Coronary artery (tissue), 2 donors: ENCODE data around the gene GRN.
"Not testable (repeated sequence)": the region's sequence is repeated elsewhere in the genome, so short reads cannot be mapped to it uniquely, and the experiment has no call there.

Source experiments
- DNase-seq: peaks from one replicate; pipeline ENCODE4 v3.0.0-alpha.2; 2017; ENCODE audit warnings: low spot score
- H3K27ac ChIP-seq, 2 donors: fragments of 200-600 bp; sonication (generic); one replicate each; pipeline ENCODE4 v1.5.1; 2016 to 2019
- H3K4me3 ChIP-seq: fragments of 200-600 bp; sonication (generic); 2 replicates; pipeline ENCODE4 v1.5.1; 2016; ENCODE audit warnings: mild to moderate bottlenecking, moderate library complexity
- TF ChIP-seq, protein P1 (sequence below): fragments of 200-600 bp; sonication (generic); IDR thresholded peaks from one replicate; pipeline ENCODE4 v1.5.1; 2019; ENCODE audit warnings: antibody characterized with exemption

GRN gene

DNA sequence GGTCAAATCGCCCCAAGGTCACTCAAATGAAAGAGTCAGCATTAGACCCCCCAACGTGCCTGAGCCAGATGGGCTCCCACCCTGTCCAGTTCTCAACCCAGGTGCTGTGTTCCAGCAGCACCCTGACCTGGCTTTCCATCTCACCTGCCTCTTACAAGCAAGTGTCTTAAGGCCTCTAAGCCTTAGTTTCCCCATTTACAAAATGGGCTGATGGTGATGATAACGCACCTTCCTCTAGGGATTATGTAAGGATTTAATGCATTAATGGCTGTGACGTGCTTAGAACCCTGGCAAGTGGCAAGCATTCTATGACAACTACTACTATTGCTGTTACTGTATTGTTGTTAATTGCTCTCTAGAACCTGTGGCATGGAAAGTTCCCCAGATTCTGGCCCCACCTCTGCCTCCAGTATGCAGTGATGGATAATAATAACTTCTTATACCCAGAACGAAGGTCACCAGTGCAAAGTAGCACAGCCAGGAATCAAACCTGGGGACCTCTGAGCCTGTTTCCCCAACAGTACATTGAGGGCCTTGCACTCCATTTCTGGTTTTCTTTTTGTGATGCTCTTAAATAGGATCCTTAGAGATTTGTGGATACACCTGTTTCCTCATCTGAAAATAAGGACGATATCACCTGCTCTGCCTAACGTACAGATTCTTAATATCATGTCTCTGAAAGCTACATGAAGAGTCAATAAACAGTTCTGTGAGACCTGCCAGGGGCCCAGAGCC lies 17.2 kb upstream of the GRN start:
- no peak overlapping the region for H3K27ac ChIP-seq
- H3K4me3 ChIP-seq, result no peak overlapping the region
- TF ChIP-seq, protein P1, sequence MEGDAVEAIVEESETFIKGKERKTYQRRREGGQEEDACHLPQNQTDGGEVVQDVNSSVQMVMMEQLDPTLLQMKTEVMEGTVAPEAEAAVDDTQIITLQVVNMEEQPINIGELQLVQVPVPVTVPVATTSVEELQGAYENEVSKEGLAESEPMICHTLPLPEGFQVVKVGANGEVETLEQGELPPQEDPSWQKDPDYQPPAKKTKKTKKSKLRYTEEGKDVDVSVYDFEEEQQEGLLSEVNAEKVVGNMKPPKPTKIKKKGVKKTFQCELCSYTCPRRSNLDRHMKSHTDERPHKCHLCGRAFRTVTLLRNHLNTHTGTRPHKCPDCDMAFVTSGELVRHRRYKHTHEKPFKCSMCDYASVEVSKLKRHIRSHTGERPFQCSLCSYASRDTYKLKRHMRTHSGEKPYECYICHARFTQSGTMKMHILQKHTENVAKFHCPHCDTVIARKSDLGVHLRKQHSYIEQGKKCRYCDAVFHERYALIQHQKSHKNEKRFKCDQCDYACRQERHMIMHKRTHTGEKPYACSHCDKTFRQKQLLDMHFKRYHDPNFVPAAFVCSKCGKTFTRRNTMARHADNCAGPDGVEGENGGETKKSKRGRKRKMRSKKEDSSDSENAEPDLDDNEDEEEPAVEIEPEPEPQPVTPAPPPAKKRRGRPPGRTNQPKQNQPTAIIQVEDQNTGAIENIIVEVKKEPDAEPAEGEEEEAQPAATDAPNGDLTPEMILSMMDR, result no peak
- DNase-seq, result no peak

DNA sequence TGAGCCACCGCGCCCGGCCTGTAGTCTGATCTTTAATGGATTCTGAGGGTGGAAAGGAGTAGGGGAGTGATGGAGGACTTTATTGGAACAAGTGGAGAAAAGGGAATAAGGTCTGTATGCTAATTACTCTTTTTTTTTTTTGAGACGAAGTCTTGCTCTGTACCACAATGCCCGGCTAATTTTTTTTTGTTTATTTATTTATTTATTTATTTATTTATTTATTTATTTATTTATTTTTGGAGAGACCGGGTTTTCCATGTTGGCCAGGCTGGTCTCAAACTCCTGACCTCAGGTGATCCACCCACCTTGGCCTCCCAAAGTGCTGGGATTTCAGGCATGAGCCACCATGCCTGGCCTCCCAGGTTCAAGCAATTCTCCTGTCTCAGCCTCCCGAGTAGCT lies 15.6 kb upstream of the GRN start:
- not testable (repeated sequence) for DNase-seq, H3K4me3 ChIP-seq, H3K27ac ChIP-seq

DNA sequence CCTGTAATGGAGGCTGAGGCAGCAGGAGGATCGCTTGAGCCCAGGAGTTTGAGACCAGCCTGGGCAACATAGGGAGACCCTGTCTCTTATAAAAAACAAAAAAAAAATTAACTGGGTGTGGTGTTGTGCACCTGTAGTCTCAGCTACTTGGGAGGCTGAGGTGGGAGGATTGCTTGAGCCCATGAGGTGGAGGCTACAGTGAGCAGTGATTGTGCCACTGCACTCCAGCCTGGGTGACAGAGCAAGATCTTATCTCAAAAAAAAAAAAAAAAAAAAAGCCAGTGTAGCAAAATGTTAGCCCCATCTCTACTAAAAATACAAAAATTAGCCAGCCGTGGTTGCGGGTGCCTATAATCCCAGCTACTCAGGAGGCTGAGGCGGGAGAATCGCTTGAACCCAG lies 14.8 kb upstream of the GRN start:
- H3K27ac ChIP-seq, DNase-seq, H3K4me3 ChIP-seq: not testable (repeated sequence)

DNA sequence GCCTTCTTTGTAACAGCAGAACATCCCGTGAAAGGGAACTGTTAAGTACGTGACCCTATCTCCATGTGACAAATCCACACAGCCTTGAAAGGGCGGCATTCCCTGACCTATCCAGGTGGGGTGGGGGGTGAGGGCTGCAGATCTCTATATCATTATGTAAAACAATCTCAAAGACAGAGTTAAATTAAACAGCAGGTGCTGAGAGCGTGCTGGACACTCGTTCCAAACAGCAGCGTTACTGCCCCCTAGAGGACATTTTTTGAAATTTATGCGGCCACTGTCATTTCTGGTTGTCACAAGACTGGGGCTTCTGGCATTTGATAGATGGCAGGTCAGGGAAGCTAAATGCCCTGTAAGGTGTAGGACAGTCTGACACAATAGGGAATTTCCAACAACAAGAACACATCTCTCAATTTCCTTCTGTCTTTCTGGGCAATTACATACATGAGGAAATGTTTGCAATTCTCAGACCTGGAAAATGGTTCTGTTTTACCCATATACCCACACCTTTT lies 13.8 kb upstream of the GRN start:
- no peak overlapping the region for H3K27ac ChIP-seq
- TF ChIP-seq, protein P1, result peak; percentile 67
- no peak overlapping the region for H3K4me3 ChIP-seq
- DNase-seq, result no peak

DNA sequence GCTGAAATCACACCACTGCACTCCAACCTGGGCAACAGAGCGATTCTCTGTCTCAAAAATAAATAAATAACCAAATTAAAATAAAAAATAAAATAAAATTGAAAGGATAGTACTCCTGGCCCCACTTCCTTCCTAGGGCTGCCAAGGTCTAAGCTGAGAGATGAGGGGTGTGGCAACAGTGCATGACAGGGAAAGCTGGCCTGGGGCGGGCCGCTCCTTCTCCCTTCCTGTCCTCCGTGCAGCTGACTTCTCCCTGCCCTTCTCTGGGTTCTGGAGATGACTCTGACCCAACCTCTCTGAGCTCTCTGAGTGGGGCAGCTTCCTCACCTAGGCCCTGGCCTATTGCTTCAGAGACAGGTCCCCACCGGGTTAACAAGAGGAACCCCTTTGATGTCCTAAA lies 11.7 kb upstream of the GRN start:
- DNase-seq, result no peak
- Histone ChIP-seq H3K4me3 (no peak overlapping the region), H3K27ac (peak overlapping the region in 1 of 2 donors; percentile 20)
- TF ChIP-seq, protein P1, result no peak

DNA sequence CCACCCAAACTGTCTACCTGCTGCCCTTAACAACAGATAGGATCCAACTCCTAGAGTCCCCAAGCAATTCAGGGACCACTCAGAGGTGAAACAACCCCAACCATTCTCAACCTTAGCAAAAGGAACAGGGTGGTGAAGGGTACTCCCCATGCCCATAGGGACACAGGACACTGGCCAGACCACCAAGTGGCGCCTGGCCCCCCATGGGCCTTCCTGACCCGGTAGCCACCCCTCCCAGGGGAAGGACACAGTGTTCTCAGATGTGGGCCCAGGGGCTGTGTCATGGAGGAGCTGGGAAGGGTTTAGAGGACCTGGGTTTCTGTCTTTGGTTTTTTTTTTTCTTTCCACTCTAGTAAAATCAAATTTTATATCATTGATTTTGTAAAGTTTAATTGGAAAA lies 10.8 kb upstream of the GRN start:
- Histone ChIP-seq H3K27ac (no peak overlapping the region), H3K4me3 (no peak overlapping the region)
- DNase-seq, result no peak
- TF ChIP-seq, protein P1, result no peak

DNA sequence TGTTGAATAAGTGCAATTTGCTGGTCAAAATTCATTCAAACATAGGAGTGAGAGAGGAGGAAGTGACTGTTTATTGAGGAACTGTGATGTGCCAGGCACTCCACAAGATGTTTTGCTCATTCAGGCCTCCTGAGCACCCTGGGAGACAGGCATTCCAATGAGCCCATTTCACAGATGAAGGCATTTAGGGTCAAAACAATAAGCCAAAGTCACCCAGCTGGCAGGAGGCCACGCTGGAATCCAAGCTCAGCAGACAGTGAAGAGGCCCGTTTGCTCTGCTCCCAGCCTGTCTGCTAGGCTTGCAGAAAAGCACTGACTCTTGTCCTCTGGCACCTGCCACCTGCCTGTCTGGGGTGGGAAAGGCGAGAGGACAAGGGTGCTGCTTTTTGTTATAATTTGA lies 10.4 kb upstream of the GRN start:
- TF ChIP-seq, protein P1, result no peak
- no peak for DNase-seq
- H3K27ac ChIP-seq, result no peak overlapping the region
- no peak overlapping the region for H3K4me3 ChIP-seq

DNA sequence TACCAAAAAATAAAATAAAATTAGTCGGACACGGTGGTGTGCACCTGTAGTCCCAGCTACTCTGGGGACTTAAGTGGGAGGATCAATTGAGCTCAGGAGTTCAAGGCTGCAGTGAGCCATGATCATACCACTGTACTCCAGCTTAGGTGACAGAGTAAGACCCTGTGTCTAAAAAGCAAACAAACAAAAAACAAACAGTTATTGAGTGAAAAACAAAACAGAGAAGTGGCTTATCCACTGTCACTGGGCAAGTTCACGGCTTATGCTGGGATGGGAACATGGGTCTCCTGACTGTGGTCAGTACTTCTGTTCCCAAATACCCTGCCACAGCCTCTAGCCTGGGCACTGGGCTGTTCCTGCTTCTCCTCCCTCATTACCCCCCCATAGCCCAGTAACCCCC lies 9.5 kb upstream of the GRN start:
- DNase-seq, result no peak
- TF ChIP-seq, protein P1, result no peak
- Histone ChIP-seq H3K27ac (no peak overlapping the region), H3K4me3 (no peak overlapping the region)
